IPS-18c (cell line): ENCODE results near the gene MAML2.

Experiments
- H3K4me3 ChIP-seq: 2 replicates; pipeline ENCODE4 v1.7.0; 2013; ENCODE audit warnings: low read depth, mild to moderate bottlenecking, low read length, moderate library complexity; ENCODE audit not compliant: insufficient read depth
- H3K9me3 ChIP-seq: one replicate; pipeline ENCODE4 v1.6.1; 2013; ENCODE audit warnings: mild to moderate bottlenecking, low read length, moderate library complexity; ENCODE audit not compliant: control insufficient read depth, insufficient read depth

Gene MAML2

GRCh38 chr11:96242971-96243647 lies 99.9 kb downstream of the MAML2 start:
- Histone ChIP-seq H3K4me3 (peak overlapping the region; percentile 54), H3K9me3 (no peaks in the 10 kb centered on the region)

- Histone ChIP-seq H3K4me3 (no peak overlapping the region), H3K9me3 (no peaks in the 10 kb centered on the region)
These were observed 100.7 kb downstream of the MAML2 start for GRCh38 chr11:96242191-96242847.

GRCh38 chr11:96241331-96241841 lies 101.6 kb downstream of the MAML2 start:
- H3K4me3 ChIP-seq = no peak overlapping the region
- no peaks in the 10 kb centered on the region for H3K9me3 ChIP-seq

GRCh38 chr11:96238563-96239135 lies 104.3 kb downstream of the MAML2 start:
- H3K4me3 ChIP-seq = no peak overlapping the region
- no peaks in the 10 kb centered on the region for H3K9me3 ChIP-seq

- Histone ChIP-seq H3K4me3 (no peak overlapping the region), H3K9me3 (no peaks in the 10 kb centered on the region)
These were observed 105.2 kb downstream of the MAML2 start for GRCh38 chr11:96237766-96238266.

GRCh38 chr11:96235751-96236150 lies 107.2 kb downstream of the MAML2 start:
- Histone ChIP-seq H3K9me3 (no peaks in the 10 kb centered on the region), H3K4me3 (no peak overlapping the region)

GRCh38 chr11:96234866-96235441 lies 108.0 kb downstream of the MAML2 start:
- no peaks in the 10 kb centered on the region for H3K9me3 ChIP-seq
- no peak overlapping the region for H3K4me3 ChIP-seq

GRCh38 chr11:96232132-96232531 lies 110.9 kb downstream of the MAML2 start:
- H3K9me3 ChIP-seq = no peaks in the 10 kb centered on the region

GRCh38 chr11:96230686-96231085 lies 112.3 kb downstream of the MAML2 start:
- Histone ChIP-seq H3K4me3 (no peak overlapping the region), H3K9me3 (no peaks in the 10 kb centered on the region)

More at GRCh38 chr11:96232132-96232531, 110.9 kb downstream of the MAML2 start:
- H3K4me3 ChIP-seq = no peak overlapping the region

GRCh38 chr11:96229354-96229977 lies 113.5 kb downstream of the MAML2 start:
- no peaks in the 10 kb centered on the region for H3K9me3 ChIP-seq
- no peak overlapping the region for H3K4me3 ChIP-seq

- H3K9me3 ChIP-seq = no peaks in the 10 kb centered on the region
- no peak overlapping the region for H3K4me3 ChIP-seq
These were observed 114.1 kb downstream of the MAML2 start for GRCh38 chr11:96228910-96229309.

- H3K9me3 ChIP-seq = no peaks in the 10 kb centered on the region
- no peak overlapping the region for H3K4me3 ChIP-seq
These were observed 114.5 kb downstream of the MAML2 start for GRCh38 chr11:96228473-96228891.

- H3K9me3 ChIP-seq = no peaks in the 10 kb centered on the region
- H3K4me3 ChIP-seq = no peak overlapping the region
These were observed 115.8 kb downstream of the MAML2 start for GRCh38 chr11:96227244-96227643.

GRCh38 chr11:96223083-96223482 lies 119.9 kb downstream of the MAML2 start:
- Histone ChIP-seq H3K4me3 (no peak overlapping the region), H3K9me3 (no peaks in the 10 kb centered on the region)

GRCh38 chr11:96222102-96222501 lies 120.9 kb downstream of the MAML2 start:
- Histone ChIP-seq H3K9me3 (no peaks in the 10 kb centered on the region), H3K4me3 (no peak overlapping the region)

- no peaks in the 10 kb centered on the region for H3K9me3 ChIP-seq
- no peak overlapping the region for H3K4me3 ChIP-seq
These were observed 121.5 kb downstream of the MAML2 start for GRCh38 chr11:96221244-96222070.
